H1 (cell line): ENCODE measurements around the gene HOXA11.
A peak's percentile ranks its signal among the peaks of the same experiment; 100 is the strongest.

ENCODE experiments used
- ATF3 ChIP-seq: IDR thresholded peaks from 2 replicates; pipeline ENCODE4 v1.6.1; 2011; ENCODE audit warnings: low read depth, mild to moderate bottlenecking, low read length; ENCODE audit not compliant: insufficient read depth
- E2F6 ChIP-seq: IDR thresholded peaks from 2 replicates; pipeline ENCODE4 v1.6.1; 2012; ENCODE audit warnings: inconsistent platforms
- EZH2 ChIP-seq: fragments of 200-600 bp; sonication (generic); IDR thresholded peaks from 2 replicates; pipeline ENCODE4 v1.7.1; 2012; ENCODE audit warnings: low read depth, mild to moderate bottlenecking, moderate library complexity, low read length, inconsistent platforms; ENCODE audit not compliant: severe bottlenecking
- POLR2A ChIP-seq, 2 experiments: IDR thresholded peaks; 1 replicate in 1 of 2; 2 replicates in 1 of 2; pipeline ENCODE4 v1.6.1; 2011; ENCODE audit warnings: low read depth in 2 of 2, low read length in 2 of 2, mild to moderate bottlenecking in 2 of 2; ENCODE audit errors: control extremely low read depth in 1 of 2
- SIN3A ChIP-seq, 2 experiments: IDR thresholded peaks in 1 of 2; conservative IDR thresholded peaks in 1 of 2; 2 replicates each; pipeline ENCODE4 v1.6.1; 2011 to 2012; ENCODE audit warnings: low read length in 2 of 2, improper control_type of control experiment in 1 of 2, low read depth in 1 of 2, mild to moderate bottlenecking in 1 of 2
- TAF7 ChIP-seq: optimal IDR thresholded peaks from 2 replicates; pipeline ENCODE3; 2011; ENCODE audit warnings: low read depth, mild to moderate bottlenecking, inconsistent platforms, low read length, moderate library complexity, borderline replicate concordance
- USF2 ChIP-seq: IDR thresholded peaks from 2 replicates; pipeline ENCODE4 v1.6.1; 2011; ENCODE audit warnings: low read length, improper control_type of control experiment
- TF ChIP-seq, protein P1 (sequence below), 3 experiments: IDR thresholded peaks; 1 replicate in 2 of 3; 2 replicates in 1 of 3; pipeline versions ENCODE4 v1.5.1 to v1.6.1; 2011; ENCODE audit warnings: low read length in 3 of 3, mild to moderate bottlenecking in 3 of 3, inconsistent platforms in 2 of 3, low read depth in 1 of 3, moderate library complexity in 1 of 3; ENCODE audit not compliant: insufficient read depth in 1 of 3; ENCODE audit errors: control extremely low read depth in 1 of 3

- no peak for TF ChIP-seq SIN3A (conservative IDR thresholded peaks at IDR 0.05 in 1 of 2, IDR thresholded peaks at IDR 0.05 in 1 of 2; ENCODE audit: low read depth in 1 of 2, low read length in 2 of 2)
- TF ChIP-seq USF2 = no peak
- TF ChIP-seq, protein P1, sequence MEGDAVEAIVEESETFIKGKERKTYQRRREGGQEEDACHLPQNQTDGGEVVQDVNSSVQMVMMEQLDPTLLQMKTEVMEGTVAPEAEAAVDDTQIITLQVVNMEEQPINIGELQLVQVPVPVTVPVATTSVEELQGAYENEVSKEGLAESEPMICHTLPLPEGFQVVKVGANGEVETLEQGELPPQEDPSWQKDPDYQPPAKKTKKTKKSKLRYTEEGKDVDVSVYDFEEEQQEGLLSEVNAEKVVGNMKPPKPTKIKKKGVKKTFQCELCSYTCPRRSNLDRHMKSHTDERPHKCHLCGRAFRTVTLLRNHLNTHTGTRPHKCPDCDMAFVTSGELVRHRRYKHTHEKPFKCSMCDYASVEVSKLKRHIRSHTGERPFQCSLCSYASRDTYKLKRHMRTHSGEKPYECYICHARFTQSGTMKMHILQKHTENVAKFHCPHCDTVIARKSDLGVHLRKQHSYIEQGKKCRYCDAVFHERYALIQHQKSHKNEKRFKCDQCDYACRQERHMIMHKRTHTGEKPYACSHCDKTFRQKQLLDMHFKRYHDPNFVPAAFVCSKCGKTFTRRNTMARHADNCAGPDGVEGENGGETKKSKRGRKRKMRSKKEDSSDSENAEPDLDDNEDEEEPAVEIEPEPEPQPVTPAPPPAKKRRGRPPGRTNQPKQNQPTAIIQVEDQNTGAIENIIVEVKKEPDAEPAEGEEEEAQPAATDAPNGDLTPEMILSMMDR (IDR thresholded peaks at IDR 0.05; ENCODE audit: control extremely low read depth in 1 of 3, insufficient read depth in 1 of 3, low read depth in 1 of 3, low read length in 3 of 3) = peak; percentile 74 to 83 (median 80)
- no peak for TF ChIP-seq ATF3
- peak; percentile 64 for TF ChIP-seq EZH2
- TF ChIP-seq E2F6 = no peak
- no peak for TF ChIP-seq TAF7
- TF ChIP-seq POLR2A (IDR thresholded peaks at IDR 0.05; ENCODE audit: control extremely low read depth in 1 of 2, low read depth in 2 of 2, low read length in 2 of 2) = no peak
Observed at GRCh38 chr7:27179503-27180430, 5.3 kb downstream of the HOXA11 start.
